WTC11 (cell line): Measurements from ENCODE around the gene MYORG.

Source experiments
- CBFB ChIP-seq: sonication (generic); formaldehyde crosslinking; IDR thresholded peaks from 2 replicates; pipeline ENCODE4 v1.8.1; 2022; ENCODE audit warnings: mild to moderate bottlenecking, low read depth, missing genetic modification reagents
- CTCF ChIP-seq: fragments of 200-600 bp; IDR thresholded peaks from 2 replicates; pipeline ENCODE4 v1.8.0; 2022; ENCODE audit warnings: antibody characterized with exemption
- FOXP1 ChIP-seq: sonication (generic); formaldehyde crosslinking; IDR thresholded peaks from 2 replicates; pipeline ENCODE4 v1.8.0; 2022; ENCODE audit warnings: missing genetic modification reagents, mild to moderate bottlenecking, moderate library complexity, borderline replicate concordance
- GABPB1 ChIP-seq: sonication (generic); formaldehyde crosslinking; IDR thresholded peaks from 2 replicates; pipeline ENCODE4 v1.8.1; 2023; ENCODE audit warnings: mild to moderate bottlenecking, missing genetic modification reagents
- KAT7 ChIP-seq: sonication (generic); formaldehyde crosslinking; IDR thresholded peaks from 2 replicates; pipeline ENCODE4 v1.8.1; 2023; ENCODE audit warnings: missing genetic modification reagents, mild to moderate bottlenecking, borderline replicate concordance
- NFE2L1 ChIP-seq: sonication (generic); formaldehyde crosslinking; IDR thresholded peaks from 2 replicates; pipeline ENCODE4 v1.8.1; 2023; ENCODE audit warnings: missing genetic modification reagents
- NR1H2 ChIP-seq: sonication (generic); formaldehyde crosslinking; IDR thresholded peaks from 2 replicates; pipeline ENCODE4 v1.9.0; 2021; ENCODE audit warnings: mild to moderate bottlenecking, moderate library complexity, missing genetic modification reagents
- NR2C2 ChIP-seq: sonication (generic); formaldehyde crosslinking; IDR thresholded peaks from 2 replicates; pipeline ENCODE4 v1.8.0; 2022; ENCODE audit warnings: mild to moderate bottlenecking, missing genetic modification reagents
- SP1 ChIP-seq: sonication (generic); formaldehyde crosslinking; conservative IDR thresholded peaks from 2 replicates; pipeline ENCODE4 v1.8.1; 2022; ENCODE audit warnings: missing genetic modification reagents
- TEAD4 ChIP-seq: sonication (generic); formaldehyde crosslinking; IDR thresholded peaks from 2 replicates; pipeline ENCODE4 v1.8.0; 2022; ENCODE audit warnings: mild to moderate bottlenecking, missing genetic modification reagents
- TP53 ChIP-seq: sonication (generic); formaldehyde crosslinking; IDR thresholded peaks from 2 replicates; pipeline ENCODE4 v1.8.1; 2023; ENCODE audit warnings: mild to moderate bottlenecking, missing genetic modification reagents
- ZNF138 ChIP-seq: sonication (generic); formaldehyde crosslinking; conservative IDR thresholded peaks from 2 replicates; pipeline ENCODE4 v1.8.1; 2022; ENCODE audit warnings: mild to moderate bottlenecking, moderate library complexity, missing genetic modification reagents
- ZNF263 ChIP-seq: sonication (generic); formaldehyde crosslinking; IDR thresholded peaks from 2 replicates; pipeline ENCODE4 v1.8.1; 2022; ENCODE audit warnings: low read depth, mild to moderate bottlenecking, moderate library complexity, missing genetic modification reagents
- TF ChIP-seq, protein P1 (sequence below): fragments of 250-450 bp; sonication (Bioruptor Pico); IDR thresholded peaks from 2 replicates; pipeline ENCODE4 v1.8.0; 2021; ENCODE audit warnings: mild to moderate bottlenecking

GRCh38 chr9:34373749-34374148, 2.9 kb downstream of the MYORG start:
- TF ChIP-seq CTCF (no peak), TEAD4 (no peak), NR2C2 (CRISPR knock-in tag) (no peak), NR1H2 (CRISPR knock-in tag) (no peak), GABPB1 (CRISPR knock-in tag) (no peak), ZNF138 (CRISPR knock-in tag) (no peak), NFE2L1 (CRISPR knock-in tag) (no peak), CBFB (no peak), KAT7 (CRISPR knock-in tag) (no peak), SP1 (CRISPR knock-in tag) (no peak), FOXP1 (no peak), TP53 (CRISPR knock-in tag) (no peak), ZNF263 (CRISPR knock-in tag) (no peak)
- TF ChIP-seq, protein P1, sequence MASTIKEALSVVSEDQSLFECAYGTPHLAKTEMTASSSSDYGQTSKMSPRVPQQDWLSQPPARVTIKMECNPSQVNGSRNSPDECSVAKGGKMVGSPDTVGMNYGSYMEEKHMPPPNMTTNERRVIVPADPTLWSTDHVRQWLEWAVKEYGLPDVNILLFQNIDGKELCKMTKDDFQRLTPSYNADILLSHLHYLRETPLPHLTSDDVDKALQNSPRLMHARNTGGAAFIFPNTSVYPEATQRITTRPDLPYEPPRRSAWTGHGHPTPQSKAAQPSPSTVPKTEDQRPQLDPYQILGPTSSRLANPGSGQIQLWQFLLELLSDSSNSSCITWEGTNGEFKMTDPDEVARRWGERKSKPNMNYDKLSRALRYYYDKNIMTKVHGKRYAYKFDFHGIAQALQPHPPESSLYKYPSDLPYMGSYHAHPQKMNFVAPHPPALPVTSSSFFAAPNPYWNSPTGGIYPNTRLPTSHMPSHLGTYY, result no peak
